PC-9 (cell line): Measurements from ENCODE around the gene VEGFB. TPM values are rescaled to one million over a fixed set of nuclear protein-coding genes. Genes with fewer than 3 reads are reported as not detected.

Source experiments
- BruUV-seq: library from RNA; stranded (reverse); fragments of 400-500 nt; replicated peaks from 2 replicates; lab custom pipeline; 2021; lab: Mats Ljungman, UMichigan
- CTCF ChIA-PET: fragments of 300-600 bp; sonication (Branson Sonifier 250); formaldehyde crosslinking; loops from one replicate; lab custom pipeline; 2022; ENCODE audit warnings: antibody characterized with exemption; lab: Charles Lee
- POLR2A ChIA-PET: fragments of 300-600 bp; sonication (Branson Sonifier 250); formaldehyde crosslinking; loops from one replicate; lab custom pipeline; 2022; ENCODE audit warnings: antibody characterized with exemption; ENCODE audit not compliant: unreplicated experiment; lab: Charles Lee
- DNase-seq, 2 experiments: peaks; one replicate each; pipeline versions ENCODE4 v3.0.0 to v3.0.0-alpha.2; 2015 to 2022; ENCODE audit warnings: mixed read lengths in 1 of 2
- H2AFZ ChIP-seq: fragments of 200-600 bp; sonication (generic); 2 replicates; pipeline ENCODE4 v1.8.1; 2017; ENCODE audit warnings: antibody characterized with exemption
- H3F3A ChIP-seq: fragments of 200-600 bp; sonication (generic); 2 replicates; pipeline ENCODE4 v1.8.1; 2017; ENCODE audit warnings: antibody characterized with exemption, mild to moderate bottlenecking, low read depth; ENCODE audit not compliant: insufficient read depth
- H3K27ac ChIP-seq: fragments of 200-600 bp; sonication (generic); 2 replicates; pipeline ENCODE4 v1.6.1; 2016; ENCODE audit warnings: mixed run types
- H3K27me3 ChIP-seq: fragments of 200-600 bp; sonication (generic); 2 replicates; pipeline ENCODE4 v1.6.1; 2016; ENCODE audit warnings: low read depth, mixed run types; ENCODE audit not compliant: insufficient read depth
- H3K36me3 ChIP-seq: fragments of 200-600 bp; sonication (generic); 2 replicates; pipeline ENCODE4 v1.6.1; 2016; ENCODE audit warnings: low read depth, mixed run types
- H3K4me1 ChIP-seq: fragments of 200-600 bp; sonication (generic); replicated peaks from 2 replicates; pipeline ENCODE4 v1.6.1; 2016; ENCODE audit warnings: mixed run types; ENCODE audit not compliant: insufficient read depth
- H3K4me2 ChIP-seq: fragments of 200-600 bp; sonication (generic); 2 replicates; pipeline ENCODE4 v1.6.1; 2017; ENCODE audit warnings: mixed run types
- H3K4me3 ChIP-seq: fragments of 200-600 bp; sonication (generic); 2 replicates; pipeline ENCODE4 v1.6.1; 2016; ENCODE audit warnings: mixed run types
- H3K79me2 ChIP-seq: fragments of 200-600 bp; sonication (generic); 2 replicates; pipeline ENCODE4 v1.6.1; 2017; ENCODE audit warnings: low read depth, mixed run types
- H3K9me2 ChIP-seq: fragments of 200-600 bp; sonication (generic); 2 replicates; pipeline ENCODE4 v1.8.1; 2017; ENCODE audit warnings: mild to moderate bottlenecking; ENCODE audit not compliant: insufficient read depth
- H3K9me3 ChIP-seq: fragments of 200-600 bp; sonication (generic); 2 replicates; pipeline ENCODE4 v1.8.1; 2016; ENCODE audit warnings: low read depth; ENCODE audit not compliant: insufficient read depth
- H4K20me1 ChIP-seq: fragments of 200-600 bp; sonication (generic); 2 replicates; pipeline ENCODE4 v1.8.1; 2017; ENCODE audit not compliant: insufficient read depth
- CTCF ChIP-seq: fragments of 200-600 bp; sonication (generic); conservative IDR thresholded peaks from 2 replicates; pipeline ENCODE4 v1.6.1; 2017; ENCODE audit warnings: mixed run types, antibody characterized with exemption, mild to moderate bottlenecking, moderate library complexity
- EZH2 ChIP-seq: fragments of 200-600 bp; sonication (generic); IDR thresholded peaks from 2 replicates; pipeline ENCODE4 v1.8.0; 2017; ENCODE audit warnings: antibody characterized with exemption, low read depth
- intact Hi-C: fragments of 100-400 bp; cut with micrococcal nuclease; formaldehyde crosslinking; loops from one replicate; pipeline ENCODE4 v1.10.0; 2022; ENCODE audit not compliant: unreplicated experiment
- total RNA-seq: library from RNA; stranded (reverse); gene quantifications from 2 replicates; pipeline ENCODE4 v1.2.3, GENCODE V29; 2021

The VEGFB gene
- total RNA-seq, 1 experiment from 2014 or later = 129 TPM

GRCh38 chr11:64185693-64186491 lies 48.5 kb upstream of the VEGFB start, which contains the start of gene STIP1:
STIP1 (plus strand) TSS chr11:64186171; CDS start chr11:64186262, 91 bp downstream.
- Histone ChIP-seq H3F3A (peaks cover 44% of the 10 kb centered on the region; the same call in 1 of the 2 replicates), H3K79me2 (peaks cover 28% of the 10 kb centered on the region), H3K27ac (peak within 1 kb of the TSS; percentile 64), H3K4me1 (peaks cover 29% of the 10 kb centered on the region), H3K4me3 (peak within 1 kb of the TSS; percentile 64), H3K9me3 (no peaks in the 10 kb centered on the region), H3K27me3 (no peaks in the 10 kb centered on the region), H3K36me3 (peaks cover 12% of the 10 kb centered on the region; the same call in 1 of the 2 replicates), H2AFZ (peak within 1 kb of the TSS; percentile 79), H4K20me1 (no peaks in the 10 kb centered on the region; the same call in 1 of the 2 replicates), H3K9me2 (no peaks in the 10 kb centered on the region), H3K4me2 (peak within 1 kb of the TSS; percentile 90)
- POLR2A ChIA-PET = interaction anchor here (0.5 to 0.8 kb wide), 7 partner anchors 16 to 344 kb away, joined by 3 to 19 read pairs (median 5); no protein-coding TSS in a partner anchor
- peak; percentile 100 for DNase-seq
- CTCF ChIA-PET = interaction anchor here (0.6 to 0.8 kb wide), 8 partner anchors 15 to 301 kb away, joined by 3 to 6 read pairs (median 3); partner anchors contain the start of gene CATSPERZ
- TF ChIP-seq EZH2 = no peak
- TF ChIP-seq CTCF = peak; percentile 31; the same call in 1 of the 2 replicates
- no TSS peak for BruUV-seq
- intact Hi-C loops = loop anchor here (1.0 to 5.0 kb wide), 3 partner anchors 21 to 119 kb away; partner anchors contain the start of genes DNAJC4, ESRRA and VEGFB

GRCh38 chr11:64186492-64187165 lies 47.8 kb upstream of the VEGFB start:
- DNase-seq = no peak
- Histone ChIP-seq H3K4me1 (peaks cover 21% of the 10 kb centered on the region), H3K4me3 (no peak overlapping the region), H2AFZ (no peak overlapping the region), H3F3A (peaks cover 45% of the 10 kb centered on the region; the same call in 1 of the 2 replicates), H3K27ac (no peak overlapping the region), H3K9me3 (no peaks in the 10 kb centered on the region), H4K20me1 (no peaks in the 10 kb centered on the region; the same call in 1 of the 2 replicates), H3K4me2 (no peak overlapping the region), H3K79me2 (peaks cover 28% of the 10 kb centered on the region), H3K36me3 (peaks cover 12% of the 10 kb centered on the region; the same call in 1 of the 2 replicates), H3K27me3 (no peaks in the 10 kb centered on the region), H3K9me2 (no peaks in the 10 kb centered on the region)
- TF ChIP-seq EZH2 (no peak), CTCF (0 out of 2 replicates have a peak, but pooled peaks have one; percentile 0)
- no TSS peak for BruUV-seq
- ChIA-PET CTCF (interaction anchor here (0.6 to 0.8 kb wide), 5 partner anchors 95 to 302 kb away, joined by 3 to 4 read pairs (median 3); partner anchors contain the start of gene CATSPERZ), POLR2A (interaction anchor here (0.6 kb wide), 2 partner anchors 345 to 1284 kb away, joined by 3 to 5 read pairs; no protein-coding TSS in a partner anchor)
- intact Hi-C loops = loop anchor here (5.0 kb wide), 1 partner anchor 46 kb away; the partner anchor contains the start of genes DNAJC4 and VEGFB

- H3K79me2 ChIP-seq = peaks cover 21% of the 10 kb centered on the region
Measured at GRCh38 chr11:64192434-64192833, 42.0 kb upstream of the VEGFB start.

More at GRCh38 chr11:64192434-64192833, 42.0 kb upstream of the VEGFB start:
- Histone ChIP-seq H3F3A (peaks cover 68% of the 10 kb centered on the region), H4K20me1 (peaks cover 8% of the 10 kb centered on the region), H3K9me2 (no peaks in the 10 kb centered on the region), H3K36me3 (peaks cover 59% of the 10 kb centered on the region), H3K4me2 (no peak overlapping the region), H3K27ac (no peak overlapping the region), H3K4me3 (no peak overlapping the region), H2AFZ (no peak overlapping the region), H3K4me1 (no peaks in the 10 kb centered on the region), H3K9me3 (no peaks in the 10 kb centered on the region), H3K27me3 (no peaks in the 10 kb centered on the region)
- no TSS peak for BruUV-seq
- no peak for TF ChIP-seq CTCF
- no peak for DNase-seq
- intact Hi-C loops = no loop called here
- CTCF ChIA-PET = no interaction called here
- POLR2A ChIA-PET = no interaction called here
